ENCODE results near the gene PMIS2. TPM values are rescaled to one million over a fixed set of nuclear protein-coding genes. Genes with fewer than 3 reads are reported as not detected.
A peak's percentile ranks its signal among the peaks of the same experiment; 100 is the strongest.

Gene PMIS2
- polyA plus RNA-seq, 1 donor = not detected

DNA sequence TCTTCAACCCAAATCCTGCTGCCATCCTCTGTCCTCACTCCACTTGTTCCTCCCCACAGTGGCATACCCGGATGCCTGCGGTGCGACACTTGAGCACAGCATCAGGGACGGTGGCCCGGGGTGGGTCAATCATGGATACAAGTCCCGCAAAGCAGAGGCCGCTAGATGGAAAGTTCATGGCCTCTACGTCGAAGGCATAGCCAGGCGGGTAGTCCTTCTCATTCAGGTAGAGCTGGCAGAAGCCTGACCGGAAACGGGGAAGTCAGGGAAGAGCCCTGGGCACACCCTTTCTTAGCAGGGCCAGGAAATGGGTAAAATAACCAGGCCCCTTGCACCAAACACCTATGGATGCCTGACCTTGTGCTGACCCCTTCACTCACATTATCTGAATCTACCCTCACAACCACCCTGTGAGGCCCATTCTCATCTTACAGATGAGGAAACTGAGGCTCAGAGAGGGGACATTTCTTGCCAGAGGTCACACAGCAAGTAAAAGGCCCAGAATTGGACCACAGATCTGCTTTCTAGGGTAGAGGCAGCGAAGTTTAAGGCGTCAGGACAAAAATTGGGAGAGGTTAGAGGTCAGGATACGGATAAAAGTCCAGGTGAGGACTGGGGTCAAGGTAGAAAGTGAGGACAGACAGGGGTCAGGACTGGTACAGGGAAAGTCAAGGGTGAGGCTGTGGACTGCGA lies 29.0 kb upstream of the PMIS2 start:
- no peak for DNase-seq

GRCh38 chr19:35557539-35558399 lies 28.2 kb upstream of the PMIS2 start:
- DNase-seq = peak; percentile 28

GRCh38 chr19:35558400-35559280 lies 27.3 kb upstream of the PMIS2 start:
- DNase-seq = no peak

- DNase-seq = no peak
These were observed 26.7 kb upstream of the PMIS2 start for GRCh38 chr19:35559281-35559659.

GRCh38 chr19:35559781-35560180 lies 26.2 kb upstream of the PMIS2 start:
- no peak for DNase-seq

- no peak for DNase-seq
These were observed 25.7 kb upstream of the PMIS2 start for GRCh38 chr19:35560271-35560670.

DNA sequence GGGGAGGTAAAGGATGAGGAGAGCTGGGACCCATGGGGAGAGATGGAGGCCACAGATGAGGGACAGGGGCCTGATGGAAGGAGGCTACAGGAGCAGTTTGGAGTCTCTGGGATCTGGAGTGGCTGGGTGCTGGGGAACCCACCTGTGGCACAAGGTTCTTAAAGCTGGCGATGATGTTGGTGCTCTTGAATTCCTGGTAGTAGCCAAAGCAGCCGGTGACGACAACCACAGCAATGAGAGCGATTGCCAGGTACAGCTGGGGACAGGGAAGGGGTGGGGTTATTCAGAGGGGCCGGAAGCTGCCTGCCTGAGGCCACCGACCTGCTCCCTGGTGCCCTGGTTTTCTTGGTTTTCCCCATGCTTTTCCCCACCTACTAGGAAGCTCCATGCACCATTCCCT lies 25.3 kb upstream of the PMIS2 start:
- DNase-seq = no peak

GRCh38 chr19:35561436-35561835 lies 24.5 kb upstream of the PMIS2 start:
- no peak for DNase-seq

DNA sequence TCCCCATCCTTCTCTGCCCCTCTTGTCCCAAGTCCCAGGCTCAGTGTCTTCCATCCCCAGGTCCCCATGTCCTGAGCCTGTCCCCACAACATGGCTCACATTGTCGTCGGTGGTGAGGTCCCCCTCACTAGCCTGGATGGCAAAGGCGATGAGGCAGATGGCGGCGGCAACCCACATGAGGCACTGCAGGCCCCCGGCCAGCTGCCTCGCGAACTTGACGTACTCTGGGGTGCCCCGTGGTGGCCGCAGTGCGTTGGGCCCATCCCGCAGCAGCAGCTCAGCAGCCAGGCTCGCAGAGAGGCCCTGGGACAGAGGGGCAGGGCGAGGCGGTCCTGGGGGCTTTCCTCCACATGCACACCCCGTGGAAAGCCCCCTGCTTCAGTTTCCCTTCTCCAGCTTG lies 23.6 kb upstream of the PMIS2 start:
- DNase-seq = no peak

GRCh38 chr19:35562776-35563175 lies 23.2 kb upstream of the PMIS2 start:
- DNase-seq = no peak

GRCh38 chr19:35563207-35563829 lies 22.7 kb upstream of the PMIS2 start, which contains the start of gene ATP4A:
ATP4A (minus strand) TSS chr19:35563658; CDS start chr19:35563629, 29 bp downstream.
- DNase-seq = no peak

- DNase-seq = no peak
These were observed 20.7 kb upstream of the PMIS2 start for GRCh38 chr19:35565016-35565856.

DNA sequence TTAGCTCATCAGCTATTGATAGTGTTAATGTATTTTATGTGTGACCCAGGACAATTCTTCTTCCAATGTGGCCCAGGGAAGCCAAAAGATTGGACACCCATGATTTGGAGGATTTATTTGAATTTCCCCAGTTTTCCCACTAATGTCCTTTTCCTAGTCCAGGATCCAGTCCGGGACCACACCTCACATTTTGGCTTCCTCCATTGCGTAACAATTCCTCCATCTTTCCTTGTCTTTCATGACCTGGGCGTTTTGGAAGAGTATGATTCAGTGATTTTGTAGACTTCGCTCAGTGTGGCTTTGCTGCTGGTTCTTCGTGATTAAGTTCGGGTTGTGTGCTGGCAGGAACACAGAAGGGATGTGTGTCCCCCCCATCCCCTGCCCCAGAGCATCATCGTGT lies 19.2 kb upstream of the PMIS2 start:
- DNase-seq = no peak

DNA sequence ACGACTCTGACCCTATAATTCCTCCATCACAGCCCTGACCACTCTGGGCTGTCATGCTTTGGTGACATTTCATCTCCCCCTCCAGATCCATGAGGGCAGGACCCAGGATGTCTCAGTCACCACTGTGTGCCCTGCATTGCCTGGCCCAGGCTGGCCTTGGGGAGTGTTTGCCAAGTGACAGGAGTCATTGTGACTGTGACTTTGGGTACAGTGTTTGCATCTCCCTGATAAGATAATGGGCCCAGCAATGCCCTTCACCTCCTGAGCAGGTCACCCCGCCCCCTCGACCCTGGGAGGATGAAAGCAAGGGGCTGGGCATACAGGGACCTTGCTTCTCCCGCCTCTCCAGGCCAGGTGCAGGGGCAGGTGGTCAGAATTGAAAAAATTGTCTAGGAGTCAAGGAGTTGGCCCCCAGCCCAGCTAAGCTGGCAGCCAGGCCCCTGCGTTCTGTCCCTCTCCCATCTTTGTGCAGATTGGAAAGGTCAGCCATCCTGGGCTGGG lies 16.6 kb upstream of the PMIS2 start:
- no peak for DNase-seq

DNA sequence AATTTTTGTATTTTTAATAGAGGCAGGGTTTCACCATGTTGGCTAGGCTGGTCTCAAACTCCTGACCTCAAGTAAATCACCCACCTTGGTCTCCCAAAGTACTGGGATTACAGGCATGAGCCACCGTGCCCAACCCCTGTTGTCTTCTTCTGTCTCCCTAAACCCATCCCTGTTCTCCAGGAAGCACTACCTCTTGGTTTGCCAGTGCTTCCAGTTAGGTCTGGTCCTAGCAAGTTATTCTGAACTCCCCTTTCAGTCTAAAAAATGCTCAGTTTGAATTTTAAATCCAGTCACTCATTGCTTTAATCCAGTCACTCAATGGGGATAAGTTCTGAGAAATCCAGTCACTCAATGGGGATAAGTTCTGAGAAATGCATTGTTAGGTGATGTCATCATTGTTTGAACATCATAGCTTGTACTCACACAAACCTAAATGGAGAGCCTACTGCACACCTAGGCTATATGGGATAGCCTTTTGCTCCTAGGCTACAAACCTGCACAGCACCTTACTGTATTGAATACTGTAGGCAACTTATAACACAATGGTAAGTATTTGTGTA lies 14.5 kb upstream of the PMIS2 start:
- no peak for DNase-seq

DNA sequence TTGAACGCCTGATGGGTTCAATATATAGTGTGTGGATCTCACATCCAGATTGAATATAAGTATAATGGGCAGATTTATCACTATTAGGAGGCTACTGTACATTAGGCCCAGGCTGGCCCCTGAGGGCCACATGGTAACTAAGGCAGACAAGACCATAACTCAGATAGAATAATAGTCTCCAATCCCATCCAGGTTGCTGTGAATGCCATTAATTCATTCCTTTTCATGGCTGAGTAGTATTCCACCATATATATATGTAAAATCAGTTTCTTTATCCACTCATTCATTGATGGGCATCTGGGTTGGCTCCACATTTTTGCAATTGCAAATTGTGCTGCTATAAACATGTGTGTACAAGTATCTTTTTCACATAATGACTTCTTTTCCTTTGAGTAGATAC lies 8.1 kb upstream of the PMIS2 start:
- no peak for DNase-seq

DNA sequence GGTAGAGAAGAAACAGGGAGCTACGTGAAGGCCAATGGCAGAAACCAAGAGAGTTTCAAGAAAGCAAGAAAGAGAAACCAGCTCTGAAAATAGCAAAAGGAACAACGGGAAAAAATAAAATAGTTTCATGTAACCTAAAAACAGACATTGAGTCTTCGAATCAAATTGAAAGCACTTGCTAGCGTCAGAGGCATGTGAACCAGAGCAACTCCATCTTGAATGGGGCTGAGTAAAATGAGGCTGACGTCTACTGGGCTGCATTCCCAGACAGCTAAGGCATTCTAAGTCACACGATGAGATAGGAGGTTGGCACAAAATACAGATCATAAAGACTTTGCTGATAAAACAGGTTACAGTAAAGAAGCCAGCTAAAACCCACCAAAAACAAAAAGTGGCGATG lies 7.3 kb upstream of the PMIS2 start:
- DNase-seq = no peak

DNA sequence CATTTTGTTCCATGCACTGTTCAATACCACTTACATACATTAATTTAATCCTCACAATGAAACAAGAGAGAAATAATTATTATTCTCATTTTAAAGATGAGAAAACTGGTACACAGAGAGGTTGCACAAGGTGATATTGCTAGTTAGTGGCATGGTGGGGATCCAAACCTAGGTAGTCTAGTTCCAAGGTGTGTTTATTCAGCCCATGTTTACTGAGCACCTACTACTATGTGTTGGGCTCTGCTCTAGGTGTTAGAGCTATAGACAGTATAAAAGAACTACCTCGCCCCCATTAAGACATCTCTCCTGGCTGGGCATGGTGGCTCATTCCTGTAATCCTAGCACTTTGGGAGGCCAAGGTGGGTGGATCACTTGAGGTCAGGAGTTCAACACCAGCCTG lies 3.2 kb upstream of the PMIS2 start:
- DNase-seq = no peak

DNA sequence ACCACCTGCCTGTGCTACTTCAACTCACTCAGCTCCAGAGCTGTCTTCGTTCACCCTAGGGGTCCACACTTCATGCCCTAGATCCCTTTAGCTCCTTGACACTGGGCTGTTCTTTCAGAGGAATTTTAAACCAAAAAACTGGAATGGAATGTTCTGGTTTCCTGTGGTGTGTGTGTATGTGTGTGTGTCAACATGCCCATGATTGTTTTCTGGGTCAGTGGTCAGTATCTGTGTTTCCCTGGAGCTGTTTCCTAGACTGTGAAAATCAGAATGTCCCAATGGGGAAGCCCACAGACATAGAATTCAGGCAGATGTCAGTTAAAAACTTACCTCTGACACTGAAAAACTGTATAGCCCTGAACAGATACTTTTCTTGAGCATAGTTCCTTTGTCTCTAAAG lies 1.3 kb downstream of the PMIS2 start:
- no peak for DNase-seq

DNA sequence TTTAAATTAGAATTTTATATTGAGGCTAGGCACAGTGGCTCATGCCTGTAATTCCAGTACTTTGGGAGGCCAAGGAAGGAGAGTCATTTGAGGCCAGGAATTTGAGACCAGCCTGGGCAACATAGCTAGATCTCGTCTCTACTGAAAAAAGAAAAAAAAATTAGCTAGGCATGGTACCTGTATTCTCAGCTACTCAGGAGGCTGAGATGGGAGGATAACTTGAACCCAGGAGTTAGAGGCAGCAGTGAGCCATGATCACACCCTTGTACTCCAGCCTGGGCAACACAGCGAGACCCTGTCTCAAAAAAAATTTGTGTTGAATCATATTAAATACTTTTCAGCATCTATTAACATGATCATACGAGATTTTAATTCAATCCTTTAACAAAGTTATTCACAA lies 4.9 kb downstream of the PMIS2 start:
- DNase-seq = no peak

DNA sequence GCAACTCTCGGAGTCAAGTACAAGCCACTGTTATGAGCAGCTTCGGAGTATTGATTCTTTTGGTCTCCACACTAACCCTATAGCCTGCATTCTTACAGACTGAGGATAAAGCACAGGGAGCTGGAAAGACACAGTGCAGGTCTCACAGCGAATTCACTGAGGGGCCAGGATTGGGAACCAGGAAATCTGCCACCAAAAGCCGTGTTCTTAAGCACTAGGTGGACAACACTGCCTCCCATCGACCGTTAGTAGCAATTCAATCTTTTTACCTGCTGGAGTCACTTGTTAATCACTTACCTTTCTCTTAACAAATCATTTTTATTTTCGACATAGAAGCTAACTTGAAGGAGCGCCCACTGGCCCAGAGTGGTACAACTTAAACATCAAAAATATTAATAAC lies 6.3 kb downstream of the PMIS2 start:
- peak; percentile 25 for DNase-seq
